Urinary bladder (tissue), 4 donors: Measurements from ENCODE around the gene CNTNAP5. TPM values are rescaled to one million over a fixed set of nuclear protein-coding genes. Genes with fewer than 3 reads are reported as not detected.

Experiments used
- DNase-seq: peaks from one replicate; pipeline ENCODE4 v3.0.0-alpha.2; 2015; ENCODE audit errors: extremely low spot score
- H3K27ac ChIP-seq: one replicate; pipeline ENCODE4 v1.5.1; 2013; ENCODE audit warnings: low read depth, mild to moderate bottlenecking, moderate library complexity
- H3K36me3 ChIP-seq: one replicate; pipeline ENCODE4 v1.6.1; 2013; ENCODE audit warnings: mild to moderate bottlenecking, moderate library complexity; ENCODE audit not compliant: insufficient read depth
- H3K4me1 ChIP-seq: one replicate; pipeline ENCODE4 v1.6.1; 2013; ENCODE audit warnings: mild to moderate bottlenecking, moderate library complexity; ENCODE audit not compliant: insufficient read depth
- H3K4me3 ChIP-seq: one replicate; pipeline ENCODE4 v1.5.1; 2013; ENCODE audit warnings: low read depth, low read length
- WGBS: extraction: QIAGEN DNeasy Blood & Tissue Kit; methylation state at CpG from one replicate; pipeline ENCODE4 v1.1.7; 2013; 5-methylcytosine and 5-hydroxymethylcytosine counted together
- polyA plus RNA-seq: library from polyadenylated mRNA; stranded (reverse); fragments of 200-250 nt; gene quantifications from one replicate; pipeline ENCODE4 v1.2.3, GENCODE V29; 2013
- total RNA-seq: library from RNA; depleted of rRNA; stranded (reverse); fragments of >200 nt; gene quantifications from one replicate; pipeline ENCODE4 v1.2.3, GENCODE V29; 2014
- donor health status: healthy with polysubstance abuse.
- donor health status: healthy.

The CNTNAP5 gene
- total and polyA plus RNA-seq, 2 donors: 0.01 to 1.8 TPM

DNA sequence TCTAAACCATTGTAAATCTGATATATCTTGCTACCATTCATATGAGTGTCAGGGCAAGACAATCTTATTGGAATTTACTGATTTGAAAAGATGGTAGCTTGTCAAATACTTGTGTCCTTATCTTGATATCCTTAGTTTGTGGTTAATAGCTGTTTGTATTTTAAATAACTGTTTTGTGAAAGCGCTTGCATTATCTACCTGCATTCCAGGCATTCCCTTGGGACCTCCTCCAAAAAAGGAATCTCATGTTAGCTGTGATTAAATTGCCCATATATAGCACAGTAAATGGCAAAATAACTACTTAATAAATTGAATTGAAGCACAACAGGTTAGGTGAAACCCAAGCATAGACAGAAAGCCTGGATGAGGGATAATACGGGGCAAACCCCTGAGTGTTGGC, 13.9 kb downstream of the CNTNAP5 start:
- Histone ChIP-seq H3K4me3 (no peak overlapping the region), H3K27ac (no peak overlapping the region), H3K4me1 (no peaks in the 10 kb centered on the region), H3K36me3 (no peaks in the 10 kb centered on the region)
- 46% methylated on average over 2 of the region's 2 CpGs for WGBS
- DNase-seq: no peak

DNA sequence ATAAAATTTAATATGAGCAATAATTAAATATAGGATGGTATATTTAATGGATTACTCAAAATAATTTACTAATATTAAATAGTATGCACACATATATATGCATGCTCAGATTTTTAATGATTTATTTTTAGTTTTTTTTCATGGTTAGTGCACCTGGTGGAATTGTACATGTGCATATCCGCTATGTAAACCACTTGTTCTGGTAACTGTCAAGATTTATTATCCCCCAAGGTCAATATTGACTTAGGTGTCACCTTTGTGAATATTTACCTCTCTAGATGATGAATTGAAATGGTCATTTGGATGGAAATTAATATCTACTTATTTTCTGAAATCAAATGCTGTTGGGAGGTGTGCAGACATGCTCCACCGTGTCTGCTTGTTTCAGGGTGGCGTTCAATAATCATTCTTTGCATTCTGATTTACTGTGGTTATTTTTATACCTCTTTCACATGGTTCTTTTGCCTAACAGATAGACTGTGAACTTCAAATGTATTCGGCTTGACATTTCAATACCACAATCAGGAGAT, 14.7 kb downstream of the CNTNAP5 start:
- no peak for DNase-seq
- no peaks in the 10 kb centered on the region for H3K36me3 ChIP-seq
- H3K4me1 ChIP-seq: no peaks in the 10 kb centered on the region
- no peak overlapping the region for H3K27ac ChIP-seq
- H3K4me3 ChIP-seq: no peak overlapping the region
- 91% methylated on average over 4 of the region's 4 CpGs for WGBS

DNA sequence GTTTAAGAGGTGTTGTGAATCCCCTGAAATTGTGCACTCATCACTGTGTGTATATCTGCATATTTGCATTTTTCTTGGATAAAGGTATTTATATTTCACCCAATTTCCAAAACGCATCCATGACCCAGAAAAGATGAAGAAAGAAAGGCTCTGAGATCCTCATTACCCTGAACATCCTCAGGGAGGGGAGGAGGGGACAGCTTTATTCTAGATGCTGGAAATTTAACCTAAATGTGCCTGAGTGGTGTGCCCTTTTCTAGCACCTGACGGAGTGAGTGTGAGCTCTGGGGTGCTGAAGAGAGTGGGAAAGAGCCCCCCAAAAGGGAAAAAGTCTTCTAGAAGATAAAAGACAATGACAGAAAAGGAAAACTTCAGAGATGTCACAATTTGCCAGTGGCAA, 20.8 kb downstream of the CNTNAP5 start:
- no peaks in the 10 kb centered on the region for H3K4me1 ChIP-seq
- no peak overlapping the region for H3K27ac ChIP-seq
- no peak for DNase-seq
- 84% methylated on average over 2 of the region's 2 CpGs for WGBS
- no peaks in the 10 kb centered on the region for H3K36me3 ChIP-seq
- no peak overlapping the region for H3K4me3 ChIP-seq

DNA sequence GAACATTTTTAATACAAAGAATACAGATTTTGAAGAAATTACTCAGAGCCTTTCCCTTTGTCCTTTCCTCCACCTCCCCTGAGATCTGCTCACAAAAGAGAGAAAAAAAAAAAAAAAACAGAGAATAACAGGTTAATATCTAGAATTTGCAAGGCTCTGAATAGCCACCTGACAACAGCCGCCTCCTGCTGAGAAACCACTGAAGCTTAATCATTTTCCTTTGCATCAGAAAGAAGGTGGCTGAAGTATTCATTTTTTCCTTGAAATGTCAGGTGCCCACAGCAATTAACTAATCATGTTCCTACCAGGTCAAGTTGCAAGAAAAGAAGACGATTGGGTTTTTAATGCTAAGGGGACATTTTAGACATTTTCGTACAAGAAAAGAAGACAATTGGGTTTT, 21.2 kb downstream of the CNTNAP5 start:
- no peak overlapping the region for H3K4me3 ChIP-seq
- H3K27ac ChIP-seq: no peak overlapping the region
- WGBS: 76% methylated on average over 3 of the region's 3 CpGs
- H3K36me3 ChIP-seq: no peaks in the 10 kb centered on the region
- H3K4me1 ChIP-seq: no peaks in the 10 kb centered on the region
- DNase-seq: no peak

DNA sequence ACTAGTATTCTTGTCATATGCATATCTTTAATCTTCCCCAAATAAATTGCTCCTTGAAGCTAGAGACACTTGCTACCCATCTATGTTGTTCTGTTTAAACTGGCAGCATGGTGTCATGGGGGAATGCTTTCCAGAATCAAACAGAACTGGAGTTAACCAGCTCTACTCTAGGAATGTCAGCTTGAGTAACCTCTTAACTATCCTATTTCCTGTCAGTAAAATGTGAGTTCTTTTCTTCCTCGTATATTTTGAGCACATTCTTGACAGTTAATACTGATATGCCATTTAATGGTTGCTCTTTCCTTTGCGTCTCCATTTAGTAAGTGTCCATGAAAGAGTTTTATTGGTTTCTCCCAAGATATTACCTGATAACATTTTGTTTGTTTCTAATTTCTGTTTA, 23.0 kb downstream of the CNTNAP5 start:
- H3K4me1 ChIP-seq: no peaks in the 10 kb centered on the region
- WGBS: 41% methylated on average over 2 of the region's 2 CpGs
- no peaks in the 10 kb centered on the region for H3K36me3 ChIP-seq
- DNase-seq: no peak
- H3K27ac ChIP-seq: no peak overlapping the region
- no peak overlapping the region for H3K4me3 ChIP-seq

DNA sequence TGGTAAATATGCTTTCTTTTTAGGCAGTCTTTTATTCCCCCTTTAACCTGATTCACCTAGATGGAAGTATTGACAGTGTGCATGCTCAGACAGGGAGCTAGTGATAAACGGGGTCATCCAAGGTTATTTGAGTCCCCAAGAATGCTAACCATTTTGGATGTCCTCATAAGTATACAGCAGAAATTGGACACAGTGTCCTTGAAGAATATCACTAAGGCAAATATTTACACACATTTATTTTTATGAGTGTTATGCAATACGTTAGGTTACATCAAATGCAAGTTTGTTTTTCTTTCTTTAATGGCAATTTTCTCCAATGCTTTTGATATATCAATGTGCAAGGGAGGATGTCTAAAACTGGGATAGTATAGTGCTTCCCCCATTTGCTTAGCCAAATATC, 23.6 kb downstream of the CNTNAP5 start:
- 48% methylated on average over 2 of the region's 2 CpGs for WGBS
- DNase-seq: no peak
- Histone ChIP-seq H3K36me3 (no peaks in the 10 kb centered on the region), H3K4me3 (no peak overlapping the region), H3K4me1 (no peaks in the 10 kb centered on the region), H3K27ac (no peak overlapping the region)

DNA sequence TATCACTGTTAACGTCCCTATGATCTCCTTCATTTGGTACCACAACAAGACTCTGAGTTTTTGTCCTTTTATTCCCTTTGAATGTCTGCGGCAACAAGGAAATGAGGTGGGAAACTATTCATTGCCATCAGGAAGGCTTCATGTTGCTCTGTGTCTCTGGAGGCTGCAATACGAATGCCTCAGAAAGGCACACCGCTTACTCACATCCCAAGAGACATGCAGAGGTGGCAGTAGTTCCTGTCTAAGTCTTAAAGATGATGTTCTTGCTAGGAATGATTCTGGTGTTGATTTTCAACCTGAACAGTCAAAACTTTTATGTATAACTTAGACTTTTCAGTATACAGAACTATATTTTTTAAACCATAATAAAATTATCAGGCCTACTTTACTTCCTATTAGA, 24.0 kb downstream of the CNTNAP5 start:
- WGBS: 73% methylated on average over 4 of the region's 4 CpGs
- H3K27ac ChIP-seq: no peak overlapping the region
- H3K4me1 ChIP-seq: no peaks in the 10 kb centered on the region
- DNase-seq: no peak
- no peaks in the 10 kb centered on the region for H3K36me3 ChIP-seq
- H3K4me3 ChIP-seq: no peak overlapping the region

DNA sequence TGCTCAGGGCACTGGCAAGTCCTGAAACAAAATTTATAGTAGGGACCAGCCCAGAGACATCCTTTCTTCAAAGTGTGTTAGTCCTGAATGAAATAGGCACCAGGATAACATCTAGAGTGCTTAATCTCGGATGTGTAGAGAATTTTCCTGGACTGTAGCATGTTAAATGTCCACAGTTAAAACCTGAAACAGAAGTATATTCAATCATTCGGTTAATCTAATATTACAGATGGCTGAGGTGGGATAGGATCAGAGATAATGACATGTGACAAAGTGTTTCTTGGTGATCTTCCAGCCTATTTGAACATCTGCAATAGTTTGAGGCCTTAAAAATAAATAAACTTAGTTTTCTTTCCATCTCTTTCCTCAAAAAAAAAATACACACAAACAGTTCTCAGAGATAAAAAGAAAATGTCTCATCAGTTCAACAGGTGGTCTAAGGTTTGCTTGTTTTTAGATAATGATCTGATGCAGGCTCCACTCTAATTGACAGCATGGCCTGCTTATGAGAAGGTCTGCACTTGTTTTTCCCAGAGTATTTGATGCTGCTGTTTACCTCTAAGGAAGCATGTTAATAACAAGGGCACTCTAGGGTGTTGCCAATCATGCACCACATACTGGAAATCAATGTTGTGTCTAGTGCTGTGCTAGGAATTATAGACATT, 25.9 kb downstream of the CNTNAP5 start:
- no peak for DNase-seq
- WGBS: 70% methylated on average over 2 of the region's 2 CpGs
- H3K4me1 ChIP-seq: no peaks in the 10 kb centered on the region
- H3K36me3 ChIP-seq: no peaks in the 10 kb centered on the region
- no peak overlapping the region for H3K4me3 ChIP-seq
- no peak overlapping the region for H3K27ac ChIP-seq

DNA sequence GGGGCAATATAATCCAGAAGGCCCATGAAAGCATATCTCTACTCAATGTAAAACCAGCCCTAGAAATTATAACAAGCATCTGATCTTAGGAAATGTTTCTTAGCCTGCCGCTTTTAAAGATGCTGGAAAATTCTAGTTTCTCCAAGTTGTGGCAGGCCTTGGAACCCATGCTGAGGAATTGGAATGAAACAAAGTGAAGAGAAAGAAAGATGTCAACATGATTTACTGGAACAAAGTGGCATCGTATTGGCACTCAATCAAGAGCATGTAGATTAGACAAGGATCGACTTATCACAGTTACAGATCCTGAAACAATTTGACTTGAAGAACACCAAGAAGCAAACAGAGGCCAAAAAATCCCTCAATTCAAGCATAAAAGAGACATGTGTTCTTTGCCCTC, 28.7 kb downstream of the CNTNAP5 start:
- H3K4me3 ChIP-seq: no peak overlapping the region
- no peaks in the 10 kb centered on the region for H3K36me3 ChIP-seq
- no peaks in the 10 kb centered on the region for H3K4me1 ChIP-seq
- no peak overlapping the region for H3K27ac ChIP-seq
- no peak for DNase-seq
- 81% methylated on average over 3 of the region's 3 CpGs for WGBS

DNA sequence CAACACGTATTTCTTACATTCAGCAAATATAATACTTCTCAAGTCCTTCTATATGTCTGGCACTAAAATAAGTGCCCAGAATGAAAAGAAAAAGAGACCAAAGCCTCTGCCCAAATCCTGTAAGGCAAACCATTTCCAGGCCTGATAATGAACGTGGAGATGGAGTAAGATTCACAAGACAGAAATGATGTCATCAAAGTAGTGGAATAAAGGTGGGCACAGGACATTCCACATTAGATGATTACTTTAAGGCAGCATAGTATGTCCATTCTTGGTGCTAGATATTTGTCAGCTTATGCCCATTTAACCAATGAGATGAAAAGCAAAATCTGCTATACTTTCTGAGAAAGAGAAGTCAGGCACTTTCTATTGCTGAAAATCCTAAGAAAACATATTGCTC, 38.5 kb downstream of the CNTNAP5 start:
- DNase-seq: no peak
- no peaks in the 10 kb centered on the region for H3K4me1 ChIP-seq
- no peaks in the 10 kb centered on the region for H3K36me3 ChIP-seq
- no peak overlapping the region for H3K4me3 ChIP-seq
- WGBS: 76% methylated on average over 2 of the region's 2 CpGs
- no peak overlapping the region for H3K27ac ChIP-seq

DNA sequence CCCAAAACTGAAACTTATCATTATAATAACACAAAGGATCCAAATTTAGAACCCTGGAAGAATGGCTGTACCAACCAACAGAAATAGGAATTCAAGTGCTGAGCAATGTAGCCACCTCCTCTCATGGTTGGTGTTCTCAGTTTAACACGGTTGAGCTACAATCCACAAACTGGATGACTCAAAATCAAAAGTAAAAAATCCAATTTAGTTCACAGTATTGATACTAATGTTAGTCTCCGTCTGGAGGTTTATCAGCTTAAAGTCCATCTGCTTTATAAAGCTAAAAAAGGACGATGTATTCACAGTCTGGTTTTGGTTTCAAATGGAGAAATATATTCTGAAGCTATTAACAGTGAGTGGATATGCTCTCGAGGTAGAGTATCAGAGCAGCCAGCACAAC, 40.5 kb downstream of the CNTNAP5 start:
- WGBS: 70% methylated on average over 4 of the region's 4 CpGs
- H3K27ac ChIP-seq: no peak overlapping the region
- no peaks in the 10 kb centered on the region for H3K36me3 ChIP-seq
- no peaks in the 10 kb centered on the region for H3K4me1 ChIP-seq
- no peak for DNase-seq
- no peak overlapping the region for H3K4me3 ChIP-seq

DNA sequence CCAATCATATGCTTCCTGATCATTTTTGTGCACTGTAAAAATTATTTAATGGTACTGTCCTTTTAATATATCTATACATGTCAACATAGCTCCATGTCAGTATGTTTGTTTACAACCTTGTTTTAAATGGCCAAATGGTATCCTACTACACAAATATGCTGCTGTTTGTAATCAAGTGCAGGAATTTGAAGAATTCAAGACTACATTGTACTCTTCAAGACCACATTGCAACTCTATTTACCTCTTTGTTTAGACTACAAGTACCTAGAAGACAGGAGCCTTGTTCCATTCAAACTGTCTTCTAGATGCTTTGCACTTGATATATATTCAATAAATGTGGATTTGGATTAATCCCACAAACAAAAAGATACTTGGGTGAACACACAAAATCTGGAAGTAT, 41.7 kb downstream of the CNTNAP5 start:
- Histone ChIP-seq H3K27ac (no peak overlapping the region), H3K36me3 (no peaks in the 10 kb centered on the region), H3K4me3 (no peak overlapping the region), H3K4me1 (no peaks in the 10 kb centered on the region)
- no peak for DNase-seq

DNA sequence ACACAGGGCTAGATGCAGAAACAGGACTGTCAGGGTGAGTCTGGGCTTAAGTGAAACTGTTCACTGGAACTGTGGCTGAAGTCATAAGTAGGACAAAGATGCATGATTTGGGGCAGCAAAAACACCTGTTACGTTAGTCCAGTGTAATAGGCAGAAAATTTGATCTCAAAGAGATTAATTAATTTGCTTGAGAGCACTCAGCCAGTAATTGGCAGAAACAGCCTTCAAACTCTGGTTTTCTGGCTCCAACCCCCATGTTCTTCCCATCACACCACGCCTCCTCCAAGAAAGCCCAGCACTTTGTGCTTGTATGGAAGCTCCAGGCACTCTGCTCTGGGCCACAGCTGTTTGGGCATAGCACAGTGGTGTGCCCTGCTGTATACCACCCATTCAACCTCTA, 54.0 kb downstream of the CNTNAP5 start:
- H3K36me3 ChIP-seq: no peaks in the 10 kb centered on the region
- no peak overlapping the region for H3K4me3 ChIP-seq
- WGBS: 89% methylated on average over 2 of the region's 2 CpGs
- H3K4me1 ChIP-seq: no peaks in the 10 kb centered on the region
- H3K27ac ChIP-seq: no peak overlapping the region
- no peak for DNase-seq

DNA sequence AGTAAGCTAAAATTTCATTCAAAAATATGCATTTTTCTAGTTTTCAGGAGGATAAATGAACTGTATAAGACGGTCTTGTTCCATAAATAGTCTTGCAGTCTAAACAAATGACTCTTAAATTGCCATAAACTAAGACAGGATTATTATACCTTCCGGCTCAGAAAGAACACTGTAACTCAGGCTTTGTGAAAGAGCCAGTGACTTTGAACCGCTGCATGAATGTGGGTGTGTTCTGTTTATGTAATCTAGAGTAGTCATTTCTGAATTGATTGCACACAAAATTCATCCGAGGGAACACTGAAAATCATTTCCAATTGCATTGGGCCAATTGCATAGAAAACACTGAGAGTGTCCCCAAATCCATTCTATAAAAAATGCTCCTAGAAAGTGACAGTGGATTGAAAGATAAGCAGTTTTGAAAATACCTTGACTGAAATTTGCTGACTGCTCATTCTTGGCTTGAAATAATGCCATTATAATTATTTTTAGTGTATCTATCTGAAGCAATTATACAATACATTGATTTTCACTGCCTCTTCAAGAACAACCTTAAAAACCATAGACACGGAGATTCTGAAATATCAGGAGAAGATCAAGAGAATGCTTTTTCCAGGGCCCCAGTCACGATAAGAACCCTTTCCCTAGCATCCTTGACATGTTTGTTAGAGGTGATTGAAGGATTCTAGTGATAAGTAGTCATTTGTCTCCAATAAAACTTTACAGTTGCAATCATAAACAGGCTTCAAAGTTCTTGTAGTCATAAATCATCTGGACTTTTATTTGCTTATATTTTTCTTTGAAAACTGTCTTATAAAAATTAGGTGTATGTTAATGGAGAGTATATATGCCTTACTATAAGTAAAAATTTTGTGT, 55.4 kb downstream of the CNTNAP5 start:
- Histone ChIP-seq H3K4me3 (no peak overlapping the region), H3K4me1 (no peaks in the 10 kb centered on the region), H3K36me3 (no peaks in the 10 kb centered on the region), H3K27ac (no peak overlapping the region)
- 25% methylated on average over 6 of the region's 6 CpGs for WGBS
- DNase-seq: no peak
